Loucy (cell line): ENCODE data around the gene FGR.

ENCODE experiments used
- CTCF ChIP-seq: fragments of 200-600 bp; sonication (generic); conservative IDR thresholded peaks from 2 replicates; pipeline ENCODE4 v1.5.1; 2014; ENCODE audit warnings: mild to moderate bottlenecking, antibody characterized with exemption, low read length
- EZH2phosphoT487 ChIP-seq: fragments of 200-600 bp; IDR thresholded peaks from 2 replicates; pipeline ENCODE4 v1.6.1; 2018; ENCODE audit warnings: antibody characterized with exemption, mild to moderate bottlenecking, moderate library complexity, borderline replicate concordance

- TF ChIP-seq CTCF (no peak), EZH2phosphoT487 (no peak)
Measured at GRCh38 chr1:27601321-27601770, 33.6 kb downstream of the FGR start.
